Measurements from ENCODE around the gene RFTN1. TPM values are rescaled to one million over a fixed set of nuclear protein-coding genes. Genes with fewer than 3 reads are reported as not detected.

The RFTN1 gene
- total and polyA plus RNA-seq, 2 experiments from 2014 or later: 3.3 to 7.2 TPM

- H2AFZ ChIP-seq: no peak overlapping the region
- no peak overlapping the region for H3K4me3 ChIP-seq
- H3K79me2 ChIP-seq (replicated peaks; ENCODE audit: insufficient read depth): no peaks in the 10 kb centered on the region
- H3K9me2 ChIP-seq (ENCODE audit: insufficient read depth): no peaks in the 10 kb centered on the region
- H3K4me2 ChIP-seq: no peak overlapping the region
- H3K27ac Mint-ChIP-seq: no peak overlapping the region
- DNase-seq (ENCODE audit: low spot score) (no peak), ATAC-seq (no peak)
- H3K27me3 ChIP-seq (ENCODE audit: insufficient read depth): no peaks in the 10 kb centered on the region
- H3K27ac ChIP-seq (ENCODE audit: low read depth): no peak overlapping the region
- H3K27me3 Mint-ChIP-seq (ENCODE audit: insufficient read depth, low read depth, poor library complexity): peaks cover 2% of the 10 kb centered on the region
- H3K36me3 ChIP-seq (ENCODE audit: insufficient read depth): no peaks in the 10 kb centered on the region
- H3K4me1 ChIP-seq (ENCODE audit: insufficient read depth): no peaks in the 10 kb centered on the region
- H3F3A ChIP-seq (replicated peaks; ENCODE audit: low read depth): no peaks in the 10 kb centered on the region
- H3K4me3 Mint-ChIP-seq: no peak overlapping the region
- no peaks in the 10 kb centered on the region for H3K36me3 Mint-ChIP-seq (ENCODE audit: low read depth)
- H3K4me1 Mint-ChIP-seq: no peaks in the 10 kb centered on the region
- TF ChIP-seq CREB1 (CRISPR knock-in tag; IDR thresholded peaks at IDR 0.05; ENCODE audit: low read depth): no peak
- no peak for TF ChIP-seq POLR2AphosphoS5 (IDR thresholded peaks at IDR 0.05; ENCODE audit: low read depth)
- TF ChIP-seq EZH2 (IDR thresholded peaks at IDR 0.05; ENCODE audit: low read depth, unreplicated experiment): no peak
- TF ChIP-seq ZNF331 (CRISPR knock-in tag; IDR thresholded peaks at IDR 0.05; ENCODE audit: low read depth): no peak
- TF ChIP-seq STAT1 (IDR thresholded peaks at IDR 0.05; ENCODE audit: unreplicated experiment): no peak
- no peaks in the 10 kb centered on the region for H3K9me3 Mint-ChIP-seq
- H4K20me1 ChIP-seq (replicated peaks; ENCODE audit: insufficient read depth): no peaks in the 10 kb centered on the region; the same call in 1 of the 2 replicates
Observed at GRCh38 chr3:16439163-16439847, 74.2 kb downstream of the RFTN1 start.

DNA sequence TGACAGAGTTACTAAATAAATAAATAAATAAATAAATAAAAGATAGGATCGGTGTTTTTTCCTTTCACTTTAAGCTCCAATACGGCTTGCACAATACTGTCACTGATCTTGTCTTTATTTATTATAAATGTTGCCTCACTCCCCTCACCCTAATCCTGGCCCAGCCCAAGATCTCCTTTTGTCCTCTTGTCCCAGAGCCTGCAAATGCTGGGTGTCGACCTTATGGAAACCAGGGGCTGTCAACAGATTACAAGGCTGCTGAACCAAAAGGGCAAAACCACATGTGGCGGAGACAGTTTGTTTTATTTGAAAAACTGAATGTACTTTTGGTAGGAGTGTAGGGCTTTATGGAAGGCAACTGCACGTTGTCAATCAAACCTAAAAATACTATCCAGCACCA is 75.9 kb downstream of the RFTN1 start:
- H3K27me3 ChIP-seq (ENCODE audit: insufficient read depth): no peaks in the 10 kb centered on the region
- ATAC-seq (no peak), DNase-seq (ENCODE audit: low spot score) (no peak)
- Mint-ChIP-seq H3K27me3 (ENCODE audit: insufficient read depth, low read depth, poor library complexity) (peaks cover 3% of the 10 kb centered on the region), H3K9me3 (no peaks in the 10 kb centered on the region), H3K4me3 (no peak overlapping the region), H3K36me3 (ENCODE audit: low read depth) (no peaks in the 10 kb centered on the region), H3K4me1 (peaks cover 11% of the 10 kb centered on the region), H3K27ac (no peak overlapping the region)
- H3K4me1 ChIP-seq (ENCODE audit: insufficient read depth): no peaks in the 10 kb centered on the region; the same call in 1 of the 2 replicates
- no peak overlapping the region for H3K27ac ChIP-seq (ENCODE audit: low read depth)
- no peak overlapping the region for H3K4me2 ChIP-seq
- no peak overlapping the region for H2AFZ ChIP-seq
- no peaks in the 10 kb centered on the region for H3K36me3 ChIP-seq (ENCODE audit: insufficient read depth)
- no peaks in the 10 kb centered on the region for H3K79me2 ChIP-seq (replicated peaks; ENCODE audit: insufficient read depth)
- H3K9me2 ChIP-seq (ENCODE audit: insufficient read depth): no peaks in the 10 kb centered on the region
- no peak overlapping the region for H3K4me3 ChIP-seq
- H4K20me1 ChIP-seq (replicated peaks; ENCODE audit: insufficient read depth): no peaks in the 10 kb centered on the region; the same call in 1 of the 2 replicates
- H3F3A ChIP-seq (replicated peaks; ENCODE audit: low read depth): no peaks in the 10 kb centered on the region
- TF ChIP-seq ZNF114 (CRISPR knock-in tag; IDR thresholded peaks at IDR 0.05) (no peak), POLR2AphosphoS5 (IDR thresholded peaks at IDR 0.05; ENCODE audit: low read depth) (no peak), ZNF331 (CRISPR knock-in tag; IDR thresholded peaks at IDR 0.05; ENCODE audit: low read depth) (no peak), JUNB (IDR thresholded peaks at IDR 0.05; ENCODE audit: unreplicated experiment) (no peak), EZH2phosphoT487 (IDR thresholded peaks at IDR 0.05; ENCODE audit: unreplicated experiment) (no peak), NANOG (IDR thresholded peaks at IDR 0.05; ENCODE audit: borderline replicate concordance) (no peak), STAT1 (IDR thresholded peaks at IDR 0.05; ENCODE audit: unreplicated experiment) (no peak), EZH2 (IDR thresholded peaks at IDR 0.05; ENCODE audit: low read depth, unreplicated experiment) (no peak), CREB1 (CRISPR knock-in tag; IDR thresholded peaks at IDR 0.05; ENCODE audit: low read depth) (no peak)
- TF ChIP-seq, protein P1, sequence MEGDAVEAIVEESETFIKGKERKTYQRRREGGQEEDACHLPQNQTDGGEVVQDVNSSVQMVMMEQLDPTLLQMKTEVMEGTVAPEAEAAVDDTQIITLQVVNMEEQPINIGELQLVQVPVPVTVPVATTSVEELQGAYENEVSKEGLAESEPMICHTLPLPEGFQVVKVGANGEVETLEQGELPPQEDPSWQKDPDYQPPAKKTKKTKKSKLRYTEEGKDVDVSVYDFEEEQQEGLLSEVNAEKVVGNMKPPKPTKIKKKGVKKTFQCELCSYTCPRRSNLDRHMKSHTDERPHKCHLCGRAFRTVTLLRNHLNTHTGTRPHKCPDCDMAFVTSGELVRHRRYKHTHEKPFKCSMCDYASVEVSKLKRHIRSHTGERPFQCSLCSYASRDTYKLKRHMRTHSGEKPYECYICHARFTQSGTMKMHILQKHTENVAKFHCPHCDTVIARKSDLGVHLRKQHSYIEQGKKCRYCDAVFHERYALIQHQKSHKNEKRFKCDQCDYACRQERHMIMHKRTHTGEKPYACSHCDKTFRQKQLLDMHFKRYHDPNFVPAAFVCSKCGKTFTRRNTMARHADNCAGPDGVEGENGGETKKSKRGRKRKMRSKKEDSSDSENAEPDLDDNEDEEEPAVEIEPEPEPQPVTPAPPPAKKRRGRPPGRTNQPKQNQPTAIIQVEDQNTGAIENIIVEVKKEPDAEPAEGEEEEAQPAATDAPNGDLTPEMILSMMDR (conservative IDR thresholded peaks at IDR 0.05; ENCODE audit: low read depth in 2 of 2): no peak
- TF ChIP-seq, protein P2, sequence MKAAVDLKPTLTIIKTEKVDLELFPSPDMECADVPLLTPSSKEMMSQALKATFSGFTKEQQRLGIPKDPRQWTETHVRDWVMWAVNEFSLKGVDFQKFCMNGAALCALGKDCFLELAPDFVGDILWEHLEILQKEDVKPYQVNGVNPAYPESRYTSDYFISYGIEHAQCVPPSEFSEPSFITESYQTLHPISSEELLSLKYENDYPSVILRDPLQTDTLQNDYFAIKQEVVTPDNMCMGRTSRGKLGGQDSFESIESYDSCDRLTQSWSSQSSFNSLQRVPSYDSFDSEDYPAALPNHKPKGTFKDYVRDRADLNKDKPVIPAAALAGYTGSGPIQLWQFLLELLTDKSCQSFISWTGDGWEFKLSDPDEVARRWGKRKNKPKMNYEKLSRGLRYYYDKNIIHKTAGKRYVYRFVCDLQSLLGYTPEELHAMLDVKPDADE (IDR thresholded peaks at IDR 0.05): no peak
- TF ChIP-seq, protein P3, sequence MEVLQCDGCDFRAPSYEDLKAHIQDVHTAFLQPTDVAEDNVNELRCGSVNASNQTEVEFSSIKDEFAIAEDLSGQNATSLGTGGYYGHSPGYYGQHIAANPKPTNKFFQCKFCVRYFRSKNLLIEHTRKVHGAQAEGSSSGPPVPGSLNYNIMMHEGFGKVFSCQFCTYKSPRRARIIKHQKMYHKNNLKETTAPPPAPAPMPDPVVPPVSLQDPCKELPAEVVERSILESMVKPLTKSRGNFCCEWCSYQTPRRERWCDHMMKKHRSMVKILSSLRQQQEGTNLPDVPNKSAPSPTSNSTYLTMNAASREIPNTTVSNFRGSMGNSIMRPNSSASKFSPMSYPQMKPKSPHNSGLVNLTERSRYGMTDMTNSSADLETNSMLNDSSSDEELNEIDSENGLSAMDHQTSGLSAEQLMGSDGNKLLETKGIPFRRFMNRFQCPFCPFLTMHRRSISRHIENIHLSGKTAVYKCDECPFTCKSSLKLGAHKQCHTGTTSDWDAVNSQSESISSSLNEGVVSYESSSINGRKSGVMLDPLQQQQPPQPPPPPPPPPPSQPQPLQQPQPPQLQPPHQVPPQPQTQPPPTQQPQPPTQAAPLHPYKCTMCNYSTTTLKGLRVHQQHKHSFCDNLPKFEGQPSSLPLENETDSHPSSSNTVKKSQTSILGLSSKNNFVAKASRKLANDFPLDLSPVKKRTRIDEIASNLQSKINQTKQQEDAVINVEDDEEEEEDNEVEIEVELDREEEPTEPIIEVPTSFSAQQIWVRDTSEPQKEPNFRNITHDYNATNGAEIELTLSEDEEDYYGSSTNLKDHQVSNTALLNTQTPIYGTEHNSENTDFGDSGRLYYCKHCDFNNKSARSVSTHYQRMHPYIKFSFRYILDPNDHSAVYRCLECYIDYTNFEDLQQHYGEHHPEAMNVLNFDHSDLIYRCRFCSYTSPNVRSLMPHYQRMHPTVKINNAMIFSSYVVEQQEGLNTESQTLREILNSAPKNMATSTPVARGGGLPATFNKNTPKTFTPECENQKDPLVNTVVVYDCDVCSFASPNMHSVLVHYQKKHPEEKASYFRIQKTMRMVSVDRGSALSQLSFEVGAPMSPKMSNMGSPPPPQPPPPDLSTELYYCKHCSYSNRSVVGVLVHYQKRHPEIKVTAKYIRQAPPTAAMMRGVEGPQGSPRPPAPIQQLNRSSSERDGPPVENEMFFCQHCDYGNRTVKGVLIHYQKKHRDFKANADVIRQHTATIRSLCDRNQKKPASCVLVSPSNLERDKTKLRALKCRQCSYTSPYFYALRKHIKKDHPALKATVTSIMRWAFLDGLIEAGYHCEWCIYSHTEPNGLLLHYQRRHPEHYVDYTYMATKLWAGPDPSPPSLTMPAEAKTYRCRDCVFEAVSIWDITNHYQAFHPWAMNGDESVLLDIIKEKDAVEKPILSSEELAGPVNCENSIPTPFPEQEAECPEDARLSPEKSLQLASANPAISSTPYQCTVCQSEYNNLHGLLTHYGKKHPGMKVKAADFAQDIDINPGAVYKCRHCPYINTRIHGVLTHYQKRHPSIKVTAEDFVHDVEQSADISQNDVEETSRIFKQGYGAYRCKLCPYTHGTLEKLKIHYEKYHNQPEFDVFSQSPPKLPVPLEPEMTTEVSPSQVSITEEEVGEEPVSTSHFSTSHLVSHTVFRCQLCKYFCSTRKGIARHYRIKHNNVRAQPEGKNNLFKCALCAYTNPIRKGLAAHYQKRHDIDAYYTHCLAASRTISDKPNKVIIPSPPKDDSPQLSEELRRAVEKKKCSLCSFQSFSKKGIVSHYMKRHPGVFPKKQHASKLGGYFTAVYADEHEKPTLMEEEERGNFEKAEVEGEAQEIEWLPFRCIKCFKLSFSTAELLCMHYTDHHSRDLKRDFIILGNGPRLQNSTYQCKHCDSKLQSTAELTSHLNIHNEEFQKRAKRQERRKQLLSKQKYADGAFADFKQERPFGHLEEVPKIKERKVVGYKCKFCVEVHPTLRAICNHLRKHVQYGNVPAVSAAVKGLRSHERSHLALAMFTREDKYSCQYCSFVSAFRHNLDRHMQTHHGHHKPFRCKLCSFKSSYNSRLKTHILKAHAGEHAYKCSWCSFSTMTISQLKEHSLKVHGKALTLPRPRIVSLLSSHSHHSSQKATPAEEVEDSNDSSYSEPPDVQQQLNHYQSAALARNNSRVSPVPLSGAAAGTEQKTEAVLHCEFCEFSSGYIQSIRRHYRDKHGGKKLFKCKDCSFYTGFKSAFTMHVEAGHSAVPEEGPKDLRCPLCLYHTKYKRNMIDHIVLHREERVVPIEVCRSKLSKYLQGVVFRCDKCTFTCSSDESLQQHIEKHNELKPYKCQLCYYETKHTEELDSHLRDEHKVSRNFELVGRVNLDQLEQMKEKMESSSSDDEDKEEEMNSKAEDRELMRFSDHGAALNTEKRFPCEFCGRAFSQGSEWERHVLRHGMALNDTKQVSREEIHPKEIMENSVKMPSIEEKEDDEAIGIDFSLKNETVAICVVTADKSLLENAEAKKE (CRISPR knock-in tag; IDR thresholded peaks at IDR 0.05): no peak

Data from GM23338 (cell line).